H9 (cell line): ENCODE data around the gene ULK1. TPM values are rescaled to one million over a fixed set of nuclear protein-coding genes. Genes with fewer than 3 reads are reported as not detected.

Experiments used
- DNase-seq: peaks from one replicate; pipeline ENCODE4 v3.0.0-alpha.2; 2017
- H2AFZ ChIP-seq: one replicate; pipeline ENCODE4 v1.6.1; 2013; ENCODE audit warnings: mild to moderate bottlenecking, low read length, control low read depth, moderate library complexity
- H2AK5ac ChIP-seq: 2 replicates; pipeline ENCODE4 v1.6.1; 2013; ENCODE audit warnings: low read length, control low read depth, mixed read lengths; ENCODE audit not compliant: insufficient read length
- H2BK120ac ChIP-seq: one replicate; pipeline ENCODE4 v1.6.1; 2013; ENCODE audit warnings: low read depth, mild to moderate bottlenecking, low read length, control low read depth, inconsistent platforms; ENCODE audit not compliant: poor library complexity, severe bottlenecking
- H2BK12ac ChIP-seq: 2 replicates; pipeline ENCODE4 v1.6.1; 2013; ENCODE audit warnings: low read length, control low read depth, mixed read lengths, low read depth; ENCODE audit not compliant: insufficient read length
- H2BK15ac ChIP-seq: 2 replicates; pipeline ENCODE4 v1.6.1; 2013; ENCODE audit warnings: low read depth, low read length, control low read depth
- H2BK20ac ChIP-seq: one replicate; pipeline ENCODE4 v1.6.1; 2013; ENCODE audit warnings: low read depth, mild to moderate bottlenecking, low read length, control low read depth, inconsistent platforms; ENCODE audit not compliant: poor library complexity, severe bottlenecking
- H2BK5ac ChIP-seq: 2 replicates; pipeline ENCODE4 v1.6.1; 2013; ENCODE audit warnings: low read length, control low read depth, mixed read lengths; ENCODE audit not compliant: insufficient read length
- H3K14ac ChIP-seq: 2 replicates; pipeline ENCODE4 v1.6.1; 2013; ENCODE audit warnings: low read length, control low read depth; ENCODE audit not compliant: insufficient read depth
- H3K18ac ChIP-seq: 2 replicates; pipeline ENCODE4 v1.6.1; 2013; ENCODE audit warnings: low read depth, mild to moderate bottlenecking, mixed read lengths, low read length, control low read depth; ENCODE audit not compliant: insufficient read length
- H3K23ac ChIP-seq: 2 replicates; pipeline ENCODE4 v1.6.1; 2013; ENCODE audit warnings: low read length, control low read depth, mixed read lengths, low read depth; ENCODE audit not compliant: insufficient read length
- H3K23me2 ChIP-seq: 2 replicates; pipeline ENCODE4 v1.6.1; 2013; ENCODE audit warnings: low read depth, mild to moderate bottlenecking, mixed read lengths, low read length, control low read depth; ENCODE audit not compliant: insufficient read length, poor library complexity, severe bottlenecking
- H3K27ac ChIP-seq: 2 replicates; pipeline ENCODE4 v1.5.1; 2013; ENCODE audit warnings: low read length, control low read depth, mixed read lengths, low read depth; ENCODE audit not compliant: insufficient read length
- H3K27me3 ChIP-seq: 2 replicates; pipeline ENCODE4 v1.6.1; 2013; ENCODE audit warnings: low read length, control low read depth, inconsistent platforms; ENCODE audit not compliant: insufficient read depth
- H3K4ac ChIP-seq: 2 replicates; pipeline ENCODE4 v1.6.1; 2013; ENCODE audit warnings: low read depth, mild to moderate bottlenecking, control low read depth, inconsistent platforms, low read length, moderate library complexity
- H3K4me1 ChIP-seq: 2 replicates; pipeline ENCODE4 v1.6.1; 2013; ENCODE audit warnings: low read length, control low read depth, inconsistent platforms; ENCODE audit not compliant: insufficient read depth
- H3K4me2 ChIP-seq: 2 replicates; pipeline ENCODE4 v1.6.1; 2013; ENCODE audit warnings: low read length, control low read depth, mixed read lengths; ENCODE audit not compliant: insufficient read length, insufficient read depth
- H3K56ac ChIP-seq: 2 replicates; pipeline ENCODE4 v1.6.1; 2013; ENCODE audit warnings: low read depth, mild to moderate bottlenecking, mixed read lengths, low read length, control low read depth; ENCODE audit not compliant: insufficient read length
- H3K79me1 ChIP-seq: 2 replicates; pipeline ENCODE4 v1.6.1; 2013; ENCODE audit warnings: low read depth, mild to moderate bottlenecking, moderate library complexity, low read length, control low read depth, inconsistent platforms; ENCODE audit not compliant: insufficient read depth, poor library complexity, severe bottlenecking
- H3K79me2 ChIP-seq: 2 replicates; pipeline ENCODE4 v1.6.1; 2013; ENCODE audit warnings: low read length, control low read depth, inconsistent platforms; ENCODE audit not compliant: insufficient read depth
- H3K9ac ChIP-seq: 2 replicates; pipeline ENCODE4 v1.6.1; 2013; ENCODE audit warnings: low read length, control low read depth, mixed read lengths; ENCODE audit not compliant: insufficient read length; ENCODE audit errors: extremely low read depth
- H3K9me3 ChIP-seq: one replicate; pipeline ENCODE4 v1.6.1; 2013; ENCODE audit warnings: low read depth, low read length, inconsistent platforms; ENCODE audit not compliant: control insufficient read depth
- H3T11ph ChIP-seq: one replicate; pipeline ENCODE4 v1.6.1; 2013; ENCODE audit warnings: mild to moderate bottlenecking, low read length, control low read depth, inconsistent platforms
- H4K20me1 ChIP-seq: one replicate; pipeline ENCODE4 v1.6.1; 2013; ENCODE audit not compliant: control insufficient read depth, insufficient read length, insufficient read depth
- H4K5ac ChIP-seq: 2 replicates; pipeline ENCODE4 v1.6.1; 2013; ENCODE audit warnings: low read depth, mild to moderate bottlenecking, mixed read lengths, low read length, control low read depth; ENCODE audit not compliant: insufficient read length
- H4K8ac ChIP-seq: replicated peaks from 2 replicates; pipeline ENCODE4 v1.6.1; 2013; ENCODE audit warnings: low read length, control low read depth, mixed read lengths, low read depth; ENCODE audit not compliant: insufficient read length
- H4K91ac ChIP-seq: 2 replicates; pipeline ENCODE4 v1.6.1; 2013; ENCODE audit warnings: low read depth, mild to moderate bottlenecking, moderate library complexity, mixed read lengths, low read length, control low read depth; ENCODE audit not compliant: insufficient read length
- H3K27ac Mint-ChIP-seq, 3 experiments: 2 replicates in 2 of 3; 3 replicates in 1 of 3; pipeline ENCODE4 v1.8.0; 2020 to 2021; ENCODE audit warnings: mixed read lengths in 3 of 3, mild to moderate bottlenecking in 1 of 3, moderate library complexity in 1 of 3
- H3K27me3 Mint-ChIP-seq: 2 replicates; pipeline ENCODE4 v1.8.0; 2021; ENCODE audit warnings: low read depth, mild to moderate bottlenecking, moderate library complexity, mixed read lengths
- H3K36me3 Mint-ChIP-seq, 3 experiments: 2 replicates in 2 of 3; 3 replicates in 1 of 3; pipeline ENCODE4 v1.8.0; 2020 to 2021; ENCODE audit warnings: low read depth in 3 of 3, mixed read lengths in 3 of 3; ENCODE audit not compliant: insufficient read depth in 1 of 3
- H3K4me1 Mint-ChIP-seq, 2 experiments: 2 replicates each; pipeline ENCODE4 v1.8.0; 2020; ENCODE audit warnings: mixed read lengths in 2 of 2
- H3K4me3 Mint-ChIP-seq, 2 experiments: 2 replicates in 1 of 2; 3 replicates in 1 of 2; pipeline ENCODE4 v1.8.0; 2020 to 2021; ENCODE audit warnings: mild to moderate bottlenecking in 2 of 2, mixed read lengths in 2 of 2, moderate library complexity in 1 of 2
- H3K9me3 Mint-ChIP-seq, 2 experiments: 2 replicates in 1 of 2; 3 replicates in 1 of 2; pipeline ENCODE4 v1.8.0; 2020; ENCODE audit warnings: mild to moderate bottlenecking in 2 of 2, mixed read lengths in 2 of 2, moderate library complexity in 1 of 2
- CTCF ChIP-seq: fragments of 200-600 bp; sonication (generic); conservative IDR thresholded peaks from 3 replicates; pipeline ENCODE4 v1.8.0; 2021; ENCODE audit warnings: antibody characterized with exemption, mild to moderate bottlenecking
- WGBS: extraction: QIAGEN DNeasy Blood & Tissue Kit; methylation state at CpG from one replicate; pipeline ENCODE4 v1.1.7; 2013; ENCODE audit warnings: missing lambda C conversion rate, low lambda C conversion rate, mixed read lengths; ENCODE audit not compliant: insufficient read length; ENCODE audit errors: extremely low coverage; 5-methylcytosine and 5-hydroxymethylcytosine counted together
- long read RNA-seq: library from polyadenylated mRNA; unstranded; transcript quantifications from one replicate; pipeline ENCODE4 v2.0.0, GENCODE V29; 2020
- total RNA-seq: library from RNA; stranded (reverse); gene quantifications from 2 replicates; pipeline ENCODE4 v1.2.1, GENCODE V29; 2021

The ULK1 gene
- 52.7 and 57.2 TPM in 2 replicates for total RNA-seq
- long read RNA-seq, transcript ULK1-203 (2 exons, 2,145 nt), result major isoform, 5 of 50 reads
- long read RNA-seq, partial matches to known transcripts, result 25 of 50 reads
- long read RNA-seq, other reads (novel, unspliced or antisense), result 16 of 50 reads

- Histone ChIP-seq H3K4ac (no peak within 1 kb of the TSS), H3T11ph (no peak within 1 kb of the TSS), H4K91ac (no peak within 1 kb of the TSS), H3K9ac (peak within 1 kb of the TSS; percentile 65), H4K5ac (no peak within 1 kb of the TSS), H3K9me3 (no peaks in the 10 kb centered on the region), H3K4me2 (peak within 1 kb of the TSS; percentile 61), H3K27me3 (no peaks in the 10 kb centered on the region), H2BK20ac (no peak within 1 kb of the TSS), H3K27ac (no peak within 1 kb of the TSS), H2BK120ac (no peak within 1 kb of the TSS), H4K8ac (no peak within 1 kb of the TSS), H3K79me2 (no peaks in the 10 kb centered on the region), H3K79me1 (no peaks in the 10 kb centered on the region), H2BK15ac (no peak within 1 kb of the TSS), H2AK5ac (no peak within 1 kb of the TSS), H3K14ac (peak within 1 kb of the TSS; percentile 72), H2BK5ac (no peak within 1 kb of the TSS), H2BK12ac (no peak within 1 kb of the TSS), H3K23ac (no peak within 1 kb of the TSS), H4K20me1 (no peaks in the 10 kb centered on the region), H2AFZ (no peak within 1 kb of the TSS), H3K18ac (peak within 1 kb of the TSS; percentile 54), H3K56ac (no peak within 1 kb of the TSS), H3K4me1 (no peaks in the 10 kb centered on the region), H3K23me2 (peaks cover 7% of the 10 kb centered on the region)
- TF ChIP-seq CTCF, result no peak
- Mint-ChIP-seq H3K4me3 (peak within 1 kb of the TSS; percentile 75 to 88), H3K9me3 (peaks cover 0 to 3% of the 10 kb centered on the region in 2 experiments; a peak in 2 of 5 replicates), H3K27me3 (peaks cover 2% of the 10 kb centered on the region; the same call in 1 of the 2 replicates), H3K36me3 (peaks cover 7 to 16% (median 8%) of the 10 kb centered on the region in 3 experiments; a peak in 6 of 7 replicates), H3K27ac (peak within 1 kb of the TSS; percentile 77 to 85 (median 80)), H3K4me1 (peaks cover 12 to 23% of the 10 kb centered on the region in 2 experiments)
- no CpG with 5 or more reads among the region's 64 CpGs for WGBS
- peak; percentile 98 for DNase-seq
These were observed at the start of gene ULK1 for GRCh38 chr12:131894313-131894860. TSS of gene ULK1 (plus strand) at chr12:131894622. CDS start at chr12:131895002, 380 bp downstream.
